Activated CD4-positive, alpha-beta T cell treated with anti-CD3 and anti-CD28 coated beads for 4 hours (primary cell): ENCODE results near the gene HSD17B11.
"Not testable (repeated sequence)": the region's sequence is repeated elsewhere in the genome, so short reads cannot be mapped to it uniquely, and the experiment has no call there.

Experiments
- DNase-seq, 2 donors: peaks; one replicate each; pipeline ENCODE4 v3.0.0-alpha.2; 2020

The HSD17B11 gene

GRCh38 chr4:87304745-87305432 lies 86.1 kb downstream of the HSD17B11 start:
- DNase-seq = no peak

- DNase-seq = no peak
Observed at GRCh38 chr4:87299898-87300297, 91.1 kb downstream of the HSD17B11 start.

GRCh38 chr4:87298362-87298761 lies 92.6 kb downstream of the HSD17B11 start:
- DNase-seq = no peak

GRCh38 chr4:87294911-87295310 lies 96.1 kb downstream of the HSD17B11 start:
- not testable (repeated sequence) for DNase-seq

- DNase-seq = not testable (repeated sequence)
Observed at GRCh38 chr4:87293889-87294288, 97.1 kb downstream of the HSD17B11 start.

GRCh38 chr4:87286970-87287369 lies 104.0 kb downstream of the HSD17B11 start:
- DNase-seq = no peak
